ENCODE data around the gene MAPK1.
"Not testable (repeated sequence)": the region's sequence is repeated elsewhere in the genome, so short reads cannot be mapped to it uniquely, and the experiment has no call there.

MAPK1 gene

DNA sequence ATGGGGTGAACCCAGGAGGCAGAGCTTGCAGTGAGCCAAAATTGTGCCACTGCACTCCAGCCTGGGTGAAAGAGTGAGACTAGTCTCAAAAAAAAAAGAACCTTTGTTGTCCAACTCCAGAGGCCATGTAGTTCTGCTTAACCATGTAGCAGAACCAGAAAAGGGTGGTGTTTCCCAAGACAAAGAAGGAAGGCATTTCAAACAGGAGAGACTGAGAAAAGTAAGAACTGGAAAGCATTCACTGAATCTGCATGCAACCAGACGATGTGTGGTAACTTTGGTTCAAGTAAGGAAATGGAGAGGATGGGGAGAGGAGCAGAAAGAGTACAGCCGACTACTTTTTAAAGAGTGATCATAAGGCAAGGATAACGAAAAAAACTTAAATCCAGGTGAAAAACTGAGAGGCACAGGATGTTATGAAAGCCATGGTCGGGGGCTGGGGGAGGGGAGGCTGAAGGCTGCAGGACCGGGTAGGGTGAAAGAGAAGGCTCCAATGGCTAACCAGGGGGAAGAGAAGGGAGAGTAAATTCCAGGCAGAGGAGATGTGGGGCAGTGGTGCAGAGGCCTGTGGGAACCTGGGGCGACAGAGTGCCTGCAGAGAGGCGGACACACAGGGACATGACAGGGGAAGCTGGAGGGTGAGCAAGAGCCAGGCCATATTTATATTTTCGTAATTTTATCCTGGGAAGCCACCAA is 48.8 kb downstream of the MAPK1 start:
- no peak for DNase-seq

GRCh38 chr22:21817497-21817853 is 50.0 kb downstream of the MAPK1 start:
- DNase-seq = not testable (repeated sequence)

- DNase-seq = peak; percentile 8
Observed at GRCh38 chr22:21816787-21817496, 50.5 kb downstream of the MAPK1 start.

GRCh38 chr22:21816472-21816786 is 51.0 kb downstream of the MAPK1 start:
- no peak for DNase-seq

DNA sequence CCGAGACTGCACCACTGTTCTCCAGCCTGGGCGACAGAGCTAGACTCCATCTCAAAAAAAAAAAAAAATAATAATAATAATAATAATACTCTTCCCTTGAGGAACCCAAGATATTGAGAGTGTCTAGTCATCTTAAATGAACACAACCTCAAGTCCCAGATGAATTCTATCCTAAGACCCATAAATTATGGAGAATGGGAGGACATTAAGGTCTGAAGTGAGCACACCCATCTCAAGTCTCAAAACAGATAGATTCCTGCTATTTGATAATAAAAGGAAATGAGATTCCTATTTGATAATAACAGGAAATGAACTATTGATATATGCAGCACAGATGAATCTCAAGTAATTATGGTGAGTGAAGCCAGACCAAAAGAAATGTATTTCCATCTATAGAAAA is 51.5 kb downstream of the MAPK1 start:
- DNase-seq = no peak

- DNase-seq = no peak
Observed at GRCh38 chr22:21815357-21815756, 52.1 kb downstream of the MAPK1 start.

DNA sequence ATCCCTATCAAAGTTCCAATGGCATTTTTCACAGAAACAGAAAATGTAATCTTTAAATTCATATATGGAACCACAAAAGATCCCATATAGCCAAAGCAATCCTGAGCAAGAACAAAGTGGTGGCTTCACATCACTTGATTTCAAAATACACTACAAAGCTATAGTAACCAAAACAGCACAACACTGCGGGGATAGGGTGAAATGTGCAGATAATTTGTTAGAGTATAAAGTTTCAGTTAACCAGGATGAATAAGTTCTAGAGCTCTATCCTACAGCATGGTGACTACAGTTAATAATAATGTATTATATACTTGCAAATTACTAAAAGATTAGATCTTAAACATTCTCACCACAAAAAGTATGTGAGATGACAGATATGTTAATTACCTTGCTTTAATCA is 55.5 kb downstream of the MAPK1 start:
- no peak for DNase-seq

DNA sequence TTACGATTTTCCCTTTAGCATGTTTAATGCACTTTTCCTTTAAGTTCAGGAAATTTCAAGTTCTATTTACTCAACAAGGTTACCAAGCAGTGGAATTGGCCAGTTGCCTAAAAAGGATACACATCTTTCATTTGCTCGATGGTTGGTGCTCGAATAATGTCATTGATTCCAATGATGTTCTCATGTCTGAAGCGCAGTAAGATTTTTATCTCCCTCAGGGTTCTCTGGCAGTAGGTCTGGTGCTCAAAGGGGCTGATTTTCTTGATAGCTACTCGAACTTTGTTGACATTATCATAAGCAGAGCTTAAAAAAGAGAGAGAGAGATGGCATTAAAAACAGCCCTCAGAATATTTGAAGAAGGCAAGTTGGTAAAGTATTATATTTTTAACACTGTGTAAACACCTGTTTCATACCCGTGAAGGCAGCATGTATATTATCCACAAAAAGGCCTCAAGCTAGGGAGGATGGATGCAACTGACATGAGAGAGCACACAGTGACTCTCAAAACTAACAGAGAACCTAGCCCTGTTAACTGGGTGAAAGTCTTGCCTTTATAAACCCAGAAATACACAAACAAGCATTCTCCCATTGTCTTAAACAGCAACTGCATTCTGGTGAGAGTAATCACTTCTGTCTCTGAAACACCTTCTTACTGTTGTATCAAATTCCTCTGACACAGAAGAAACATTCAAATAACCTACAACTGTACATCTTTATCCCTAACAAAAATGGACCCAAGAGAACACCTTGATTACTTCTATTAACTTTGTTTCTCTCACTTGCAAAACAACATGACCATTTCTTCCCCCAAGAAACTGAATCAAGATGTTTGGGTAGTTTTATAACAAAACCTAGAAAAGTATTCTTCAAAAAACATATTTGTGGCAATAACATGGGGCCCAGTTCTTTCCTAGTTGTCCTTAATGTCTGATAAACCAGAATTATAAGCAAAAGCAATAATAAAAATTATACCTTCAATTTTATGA is 59.6 kb downstream of the MAPK1 start:
- DNase-seq = no peak

- not testable (repeated sequence) for DNase-seq
Observed at GRCh38 chr22:21805325-21805724, 62.1 kb downstream of the MAPK1 start.

DNA sequence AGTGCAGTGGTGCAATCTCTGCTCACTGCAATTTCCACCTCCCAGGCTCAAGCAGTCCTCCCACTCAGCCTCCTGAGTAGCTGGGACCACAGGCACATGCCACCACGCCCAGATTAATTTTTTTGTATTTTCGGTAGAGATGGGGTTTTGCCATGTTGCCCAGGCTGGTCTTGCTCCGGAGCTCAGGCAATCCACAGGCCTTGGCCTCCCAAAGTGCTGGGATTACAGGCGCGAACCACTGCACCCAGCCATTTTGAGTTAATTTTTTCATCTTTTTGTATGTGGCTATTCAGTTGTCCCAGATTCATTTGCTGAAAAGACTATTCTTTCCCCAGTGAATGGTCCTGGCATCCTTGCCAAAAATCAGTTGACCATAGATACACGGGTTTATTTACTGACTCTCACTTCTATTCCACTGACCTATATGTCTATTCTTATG is 63.6 kb downstream of the MAPK1 start:
- no peak for DNase-seq

- no peak for DNase-seq
Observed at GRCh38 chr22:21802673-21803072, 64.8 kb downstream of the MAPK1 start.

GRCh38 chr22:21802056-21802455 is 65.4 kb downstream of the MAPK1 start:
- no peak for DNase-seq

GRCh38 chr22:21801304-21801644 is 66.2 kb downstream of the MAPK1 start:
- DNase-seq = not testable (repeated sequence)

DNA sequence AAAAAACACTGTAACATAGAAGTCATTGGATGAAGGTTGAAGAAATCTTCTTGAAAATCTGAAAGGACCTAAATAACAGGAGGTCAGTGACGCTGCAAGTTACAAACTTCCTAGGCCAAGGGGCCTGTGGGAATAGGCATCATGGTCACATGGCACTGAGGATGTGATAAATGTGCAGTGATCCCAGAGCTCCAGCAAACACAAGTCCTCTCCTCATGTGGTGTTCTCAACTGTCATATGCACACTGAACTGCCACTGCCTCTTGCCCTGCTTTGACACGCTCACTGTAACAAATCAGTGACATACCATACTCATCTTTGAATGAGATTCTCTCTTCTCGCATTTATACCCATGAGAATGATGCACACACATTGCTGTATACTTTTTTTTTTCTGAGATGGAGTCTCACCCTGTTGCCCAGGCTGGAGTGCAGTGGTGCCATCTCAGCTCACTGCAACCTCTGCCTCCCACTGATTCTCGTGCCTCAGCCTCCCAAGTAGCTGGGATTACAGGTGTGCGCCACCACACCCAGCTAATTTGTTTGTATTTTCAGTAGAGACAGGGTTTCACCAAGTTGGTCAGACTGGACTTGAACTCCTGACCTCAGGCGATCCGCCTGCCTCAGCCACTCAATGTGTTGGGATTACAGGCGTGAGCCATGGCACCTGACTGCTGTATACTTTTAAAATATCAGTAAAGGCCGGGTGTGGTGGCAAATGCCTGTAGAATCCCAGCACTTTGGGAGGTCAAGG is 66.7 kb downstream of the MAPK1 start:
- no peak for DNase-seq

DNA sequence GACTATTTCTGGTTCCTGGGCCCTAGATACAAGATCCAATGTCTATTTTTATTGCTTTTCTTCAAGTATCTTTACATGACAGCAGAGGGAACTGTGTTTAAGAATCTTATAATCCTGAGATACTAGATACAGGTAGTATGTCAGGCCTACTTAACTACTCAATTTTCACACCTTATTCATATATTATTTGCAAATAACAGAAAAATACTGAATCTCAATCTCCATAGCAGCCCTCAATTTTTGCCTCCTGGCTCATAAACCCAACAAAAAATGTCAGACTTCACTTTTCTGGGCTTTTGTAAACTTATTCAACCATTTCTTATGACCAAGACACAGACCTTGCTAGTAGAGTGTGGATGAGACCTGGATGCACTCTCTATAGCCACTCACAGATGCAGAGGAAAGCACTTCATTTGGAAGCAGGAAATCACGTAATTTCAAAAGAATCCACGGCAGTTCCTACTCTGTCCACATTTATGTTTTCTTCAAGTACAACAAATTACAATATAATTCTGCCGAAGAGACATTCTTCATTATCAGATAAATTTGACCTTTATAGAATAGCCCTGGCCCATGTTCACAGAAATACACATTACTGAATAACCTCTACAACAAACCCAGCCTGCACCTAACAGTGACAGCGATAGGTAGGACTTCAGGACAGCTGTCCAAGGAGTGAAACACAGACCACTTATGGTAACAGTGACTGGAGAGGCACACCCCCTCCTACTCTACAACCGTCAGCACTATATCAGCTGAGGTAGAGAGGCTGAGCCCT is 69.8 kb downstream of the MAPK1 start:
- DNase-seq = no peak

- DNase-seq = no peak
Observed at GRCh38 chr22:21796863-21797262, 70.6 kb downstream of the MAPK1 start.

GRCh38 chr22:21796231-21796630 is 71.2 kb downstream of the MAPK1 start:
- DNase-seq = no peak

GRCh38 chr22:21793716-21794115 is 73.7 kb downstream of the MAPK1 start:
- not testable (repeated sequence) for DNase-seq

DNA sequence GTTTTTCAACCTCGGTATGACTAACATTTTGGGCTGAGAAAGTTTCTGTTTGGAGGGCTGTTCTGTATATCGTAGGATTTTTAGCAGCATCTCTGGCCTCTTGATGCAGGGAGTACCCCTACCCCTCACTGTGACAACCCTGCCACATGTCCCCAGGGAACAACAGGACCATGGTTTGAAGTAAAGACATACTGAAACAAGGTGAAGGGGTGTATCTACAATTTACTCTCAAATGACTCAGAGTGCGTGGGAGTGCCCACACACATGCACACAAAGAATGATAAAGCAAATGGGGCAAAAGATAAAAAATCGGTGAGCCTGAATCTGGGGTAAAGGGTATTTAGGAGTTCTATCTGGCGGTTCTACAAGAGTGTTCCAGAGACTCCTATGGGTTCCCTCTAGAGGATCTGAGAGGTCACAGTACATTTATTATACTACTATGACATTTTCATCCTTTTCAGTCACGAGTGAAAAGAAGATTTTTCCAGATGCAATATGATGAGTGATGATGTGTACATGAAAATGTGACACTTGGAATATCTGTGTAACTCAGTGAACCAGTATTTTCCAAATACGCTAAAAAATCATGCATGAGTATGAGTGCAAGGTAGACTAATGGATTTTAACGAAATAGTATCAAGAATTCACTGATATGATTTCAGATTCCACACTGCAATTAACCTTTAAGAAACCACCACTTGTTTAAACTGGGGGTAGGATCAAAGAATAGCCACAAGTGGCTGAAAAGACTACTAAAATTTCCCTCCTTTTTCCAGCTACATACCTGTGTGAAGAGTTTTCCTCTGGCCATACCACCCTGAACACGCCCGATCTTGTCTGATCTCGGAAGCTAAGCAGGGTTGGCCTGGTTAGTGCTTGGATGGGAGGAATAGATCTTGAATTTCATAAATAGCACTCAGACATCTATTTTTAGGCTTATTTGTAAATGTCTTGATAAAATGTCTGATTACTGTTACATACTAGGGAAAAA is 75.5 kb downstream of the MAPK1 start:
- DNase-seq = peak; percentile 57

- DNase-seq = not testable (repeated sequence)
Observed at GRCh38 chr22:21790849-21791610, 76.4 kb downstream of the MAPK1 start.
